ENCODE data around the gene SEMA6D.

DNA sequence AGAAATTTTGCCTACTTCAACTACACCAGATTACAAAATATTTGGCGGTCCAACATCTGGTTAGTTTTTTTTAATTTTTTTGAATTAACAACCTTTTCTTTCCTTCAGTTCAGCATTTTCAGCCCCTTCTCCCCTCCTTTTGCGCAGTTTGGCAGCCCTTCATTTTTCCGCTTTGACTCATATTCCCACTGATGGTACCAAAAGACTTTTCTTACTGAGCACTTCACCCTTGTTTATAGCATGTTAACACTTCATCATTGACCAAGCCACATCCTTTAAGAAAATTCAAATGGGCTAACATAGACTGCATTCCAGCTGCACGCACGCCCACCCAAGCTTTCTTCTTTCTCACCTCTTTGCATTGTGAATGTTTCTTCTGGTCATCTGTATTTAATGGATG is 49.7 kb downstream of the SEMA6D start:
- no peak for TF ChIP-seq CTCF (IDR thresholded peaks at IDR 0.05; ENCODE audit: low read depth, low read length, poor library complexity, severe bottlenecking)
- TF ChIP-seq EZH2phosphoT487 (IDR thresholded peaks at IDR 0.05; ENCODE audit: borderline replicate concordance, low read length): no peak
